DOHH2 (cell line): ENCODE data around the gene SLC4A3.

Source experiments
- CTCF ChIP-seq: fragments of 200-600 bp; sonication (generic); IDR thresholded peaks from one replicate; pipeline ENCODE4 v1.5.1; 2014; ENCODE audit warnings: antibody characterized with exemption, mild to moderate bottlenecking, low read depth, low read length; ENCODE audit not compliant: poor library complexity, severe bottlenecking
- EZH2phosphoT487 ChIP-seq: fragments of 200-600 bp; sonication (generic); IDR thresholded peaks from 2 replicates; pipeline ENCODE4 v1.6.1; 2017; ENCODE audit warnings: borderline replicate concordance, mild to moderate bottlenecking, antibody characterized with exemption, low read length, moderate library complexity, mixed read lengths

GRCh38 chr2:219631904-219632759 lies 4.7 kb downstream of the SLC4A3 start:
- TF ChIP-seq CTCF = no peak
- TF ChIP-seq EZH2phosphoT487 = no peak
